Esophagus squamous epithelium (tissue), 5 donors: Measurements from ENCODE around the gene CDK6. TPM values are rescaled to one million over a fixed set of nuclear protein-coding genes. Genes with fewer than 3 reads are reported as not detected.

Source experiments
- DNase-seq: peaks from one replicate; lab custom pipeline; 2025; lab: John Stamatoyannopoulos, UW
- H3K27ac ChIP-seq, 4 donors: fragments of 200-600 bp; sonication (generic); one replicate each; pipeline ENCODE4 v1.5.1; 2016 to 2019; ENCODE audit warnings: mild to moderate bottlenecking in 1 of 4
- H3K27me3 ChIP-seq, 4 donors: fragments of 200-600 bp; sonication (generic); 1 replicate in 3 of 4; 2 replicates in 1 of 4; pipeline versions ENCODE4 v1.5.1 to v1.6.0; 2017 to 2021; ENCODE audit warnings: antibody characterized with exemption in 1 of 4
- H3K36me3 ChIP-seq, 3 donors: fragments of 200-600 bp; sonication (generic); one replicate each; pipeline ENCODE4 v1.5.1; 2016 to 2019
- H3K4me1 ChIP-seq, 3 donors: fragments of 200-600 bp; sonication (generic); one replicate each; pipeline ENCODE4 v1.5.1; 2017 to 2019
- H3K4me3 ChIP-seq, 4 donors: fragments of 200-600 bp; sonication (generic); 1 replicate in 3 of 4; 2 replicates in 1 of 4; pipeline ENCODE4 v1.5.1; 2016 to 2019; ENCODE audit warnings: mild to moderate bottlenecking in 2 of 4, moderate library complexity in 1 of 4
- H3K9me3 ChIP-seq, 3 donors: fragments of 200-600 bp; sonication (generic); one replicate each; pipeline ENCODE4 v1.5.1; 2016 to 2019
- CTCF ChIP-seq, 6 experiments: fragments of 450-650 bp in 4 of 6; fragments of 200-600 bp in 2 of 6; sonication (generic) in 2 of 6; IDR thresholded peaks; one replicate each; pipeline ENCODE4 v1.5.1; 2016 to 2019; ENCODE audit warnings: antibody characterized with exemption in 6 of 6, mild to moderate bottlenecking in 4 of 6, moderate library complexity in 4 of 6
- POLR2A ChIP-seq, 4 donors: fragments of 450-650 bp; IDR thresholded peaks; one replicate each; pipeline ENCODE4 v1.6.1; 2017; ENCODE audit warnings: antibody characterized with exemption in 4 of 4, mild to moderate bottlenecking in 4 of 4, moderate library complexity in 3 of 4
- WGBS, 2 donors: methylation state at CpG; one replicate each; pipeline ENCODE4 v1.1.5; 2018; 5-methylcytosine and 5-hydroxymethylcytosine counted together
- intact Hi-C: fragments of 100-400 bp; cut with DNase I; formaldehyde crosslinking; loops from one replicate; pipeline ENCODE4 v1.15.0; 2022
- total RNA-seq, 4 donors: library from RNA; depleted of rRNA; stranded (reverse); fragments of >200 nt; gene quantifications; one replicate each; pipeline ENCODE4 v1.1.0, GENCODE V29; 2016
- donor health status: DM: yes; HTN: yes; CAD: no.

The CDK6 gene
- total RNA-seq, 4 donors from 2014 or later = 15.6 to 59.2 (median 32.4) TPM

- no peaks in the 10 kb centered on the region for H3K36me3 ChIP-seq
- intact Hi-C loops = no loop called here
- DNase-seq = no peak
- TF ChIP-seq CTCF (IDR thresholded peaks at IDR 0.05) (no peak), POLR2A (IDR thresholded peaks at IDR 0.05) (no peak)
- H3K27me3 ChIP-seq = no peaks in the 10 kb centered on the region
- no peak overlapping the region for H3K4me3 ChIP-seq
- H3K27ac ChIP-seq = no peak overlapping the region
- H3K4me1 ChIP-seq = peaks cover 0 to 21% (median 4%) of the 10 kb centered on the region in 3 donors
- no peaks in the 10 kb centered on the region for H3K9me3 ChIP-seq
Observed at GRCh38 chr7:92838934-92839333, 2.6 kb upstream of the CDK6 start.

- intact Hi-C loops = no loop called here
- 1% methylated on average over 16 of the region's 16 CpGs for WGBS, 2 donors
Observed at GRCh38 chr7:92837000-92837749, 802 bp upstream of the CDK6 start.

GRCh38 chr7:92835851-92836488 is 403 bp downstream of the CDK6 start:
- Histone ChIP-seq H3K27me3 (no peaks in the 10 kb centered on the region), H3K9me3 (no peaks in the 10 kb centered on the region), H3K36me3 (no peaks in the 10 kb centered on the region), H3K4me1 (peaks cover 5 to 41% (median 17%) of the 10 kb centered on the region in 3 donors), H3K4me3 (peak overlapping the region; percentile 76 to 89 (median 85)), H3K27ac (peak overlapping the region; percentile 86 to 93 (median 92))
- 0 to 1% methylated on average over 14 to 18 of the region's 32 CpGs for WGBS, 2 donors
- no peak for DNase-seq
- peak in 1 of 4 donors; percentile 17 for TF ChIP-seq POLR2A (IDR thresholded peaks at IDR 0.05)
- no peak for TF ChIP-seq CTCF (IDR thresholded peaks at IDR 0.05)
- intact Hi-C loops = no loop called here

More at GRCh38 chr7:92837000-92837749, 802 bp upstream of the CDK6 start:
- TF ChIP-seq CTCF (IDR thresholded peaks at IDR 0.05) (no peak), POLR2A (IDR thresholded peaks at IDR 0.05) (no peak)
- no peak for DNase-seq
- peaks cover 5 to 29% (median 5%) of the 10 kb centered on the region in 3 donors for H3K4me1 ChIP-seq
- no peaks in the 10 kb centered on the region for H3K9me3 ChIP-seq
- no peaks in the 10 kb centered on the region for H3K36me3 ChIP-seq
- no peaks in the 10 kb centered on the region for H3K27me3 ChIP-seq
- H3K27ac ChIP-seq = peak overlapping the region; percentile 86 to 93 (median 92)
- peak overlapping the region; percentile 76 to 89 (median 85) for H3K4me3 ChIP-seq

GRCh38 chr7:92835261-92835850 is 1.0 kb downstream of the CDK6 start:
- TF ChIP-seq POLR2A (IDR thresholded peaks at IDR 0.05) (peak in 1 of 4 donors; percentile 22), CTCF (IDR thresholded peaks at IDR 0.05) (no peak)
- Histone ChIP-seq H3K36me3 (no peaks in the 10 kb centered on the region), H3K4me3 (peak overlapping the region; percentile 76 to 89 (median 85)), H3K4me1 (peaks cover 5 to 47% (median 19%) of the 10 kb centered on the region in 3 donors), H3K27me3 (no peaks in the 10 kb centered on the region), H3K9me3 (no peaks in the 10 kb centered on the region), H3K27ac (peak overlapping the region; percentile 86 to 93 (median 92))
- DNase-seq = no peak
- intact Hi-C loops = no loop called here
- WGBS, 2 donors = 0% methylated on average over 9 of the region's 43 CpGs; no CpG with 5 or more reads in 1 of the 2 donors
